ENCODE measurements around the gene GPR25. TPM values are rescaled to one million over a fixed set of nuclear protein-coding genes. Genes with fewer than 3 reads are reported as not detected.

Gene GPR25
- total and polyA plus RNA-seq, 2 of the 4 experiments (the other 2 are of a cell fraction) = not detected

GRCh38 chr1:200903793-200904192 lies 31.0 kb downstream of the GPR25 start:
- no peak overlapping the region for H3K18ac ChIP-seq (ENCODE audit: low read depth, low read length)
- no peak overlapping the region for H2BK120ac ChIP-seq (ENCODE audit: low read depth, low read length)
- H3K9ac ChIP-seq (ENCODE audit: low read depth, low read length) = no peak overlapping the region
- BruUV-seq (replicated peaks) = no TSS peak
- no peaks in the 10 kb centered on the region for H4K20me1 ChIP-seq (ENCODE audit: insufficient read depth, low read length)
- WGBS, 2 experiments (ENCODE audit: extremely low coverage in 2 of 2, insufficient read length in 1 of 2) = no CpG with 5 or more reads among the region's 5 CpGs
- peaks cover 26% of the 10 kb centered on the region for H3K27me3 ChIP-seq (ENCODE audit: control insufficient read depth, insufficient read depth, low read length)
- no peak overlapping the region for H2AK9ac ChIP-seq (replicated peaks; ENCODE audit: low read depth, low read length, poor library complexity)
- H4K8ac ChIP-seq (ENCODE audit: low read depth in 2 of 2, low read length in 2 of 2) = no peak overlapping the region
- no peak overlapping the region for H3K4me3 ChIP-seq (ENCODE audit: insufficient read depth, low read depth, low read length)
- intact Hi-C loops (cut with micrococcal nuclease) (no loop called here), in situ Hi-C loops (cut with MboI; ENCODE audit: low sequenced_read_pairs) (no loop called here), dilution Hi-C loops (cut with HindIII; ENCODE audit: low sequenced_read_pairs, unreplicated experiment) (no loop called here)
- CTCF ChIA-PET = interaction anchor here (0.6 kb wide), 1 partner anchor 18 kb away, joined by 6 read pairs; no protein-coding TSS in a partner anchor
- H3K23ac ChIP-seq (ENCODE audit: low read depth, low read length) = no peak overlapping the region
- no peak overlapping the region for H3K56ac ChIP-seq (ENCODE audit: extremely low read depth, insufficient read depth, low read length)
- TF ChIP-seq, protein P1, sequence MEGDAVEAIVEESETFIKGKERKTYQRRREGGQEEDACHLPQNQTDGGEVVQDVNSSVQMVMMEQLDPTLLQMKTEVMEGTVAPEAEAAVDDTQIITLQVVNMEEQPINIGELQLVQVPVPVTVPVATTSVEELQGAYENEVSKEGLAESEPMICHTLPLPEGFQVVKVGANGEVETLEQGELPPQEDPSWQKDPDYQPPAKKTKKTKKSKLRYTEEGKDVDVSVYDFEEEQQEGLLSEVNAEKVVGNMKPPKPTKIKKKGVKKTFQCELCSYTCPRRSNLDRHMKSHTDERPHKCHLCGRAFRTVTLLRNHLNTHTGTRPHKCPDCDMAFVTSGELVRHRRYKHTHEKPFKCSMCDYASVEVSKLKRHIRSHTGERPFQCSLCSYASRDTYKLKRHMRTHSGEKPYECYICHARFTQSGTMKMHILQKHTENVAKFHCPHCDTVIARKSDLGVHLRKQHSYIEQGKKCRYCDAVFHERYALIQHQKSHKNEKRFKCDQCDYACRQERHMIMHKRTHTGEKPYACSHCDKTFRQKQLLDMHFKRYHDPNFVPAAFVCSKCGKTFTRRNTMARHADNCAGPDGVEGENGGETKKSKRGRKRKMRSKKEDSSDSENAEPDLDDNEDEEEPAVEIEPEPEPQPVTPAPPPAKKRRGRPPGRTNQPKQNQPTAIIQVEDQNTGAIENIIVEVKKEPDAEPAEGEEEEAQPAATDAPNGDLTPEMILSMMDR (conservative IDR thresholded peaks at IDR 0.05; ENCODE audit: low read depth, low read length) = no peak
- TF ChIP-seq MAFK (IDR thresholded peaks at IDR 0.05; ENCODE audit: low read depth, low read length) (no peak), POLR2A (IDR thresholded peaks at IDR 0.05; ENCODE audit: low read depth, low read length) (no peak), ELK1 (IDR thresholded peaks at IDR 0.05; ENCODE audit: borderline replicate concordance, low read depth, low read length) (no peak), BHLHE40 (IDR thresholded peaks at IDR 0.05; ENCODE audit: low read depth, low read length) (no peak), RFX5 (IDR thresholded peaks at IDR 0.05; ENCODE audit: low read depth, low read length) (no peak), CEBPB (IDR thresholded peaks at IDR 0.05; ENCODE audit: low read depth, low read length) (no peak), USF2 (IDR thresholded peaks at IDR 0.05; ENCODE audit: low read depth, low read length) (no peak), SMC3 (IDR thresholded peaks at IDR 0.05; ENCODE audit: low read depth, low read length) (no peak), CHD1 (IDR thresholded peaks at IDR 0.05; ENCODE audit: low read depth, low read length) (no peak), RAD21 (IDR thresholded peaks at IDR 0.05; ENCODE audit: low read length) (no peak), FOS (IDR thresholded peaks at IDR 0.05; ENCODE audit: low read depth, low read length) (no peak), NFE2L2 (IDR thresholded peaks at IDR 0.05; ENCODE audit: low read depth, low read length) (no peak), RCOR1 (IDR thresholded peaks at IDR 0.05; ENCODE audit: insufficient replicate concordance, low read length) (no peak), MAZ (IDR thresholded peaks at IDR 0.05; ENCODE audit: borderline replicate concordance, low read depth, low read length) (no peak)
- H3K27ac ChIP-seq (ENCODE audit: insufficient read depth, low read length) = no peak overlapping the region
- H3K14ac ChIP-seq (replicated peaks; ENCODE audit: low read depth, low read length) = no peak overlapping the region
- no peaks in the 10 kb centered on the region for H3K36me3 ChIP-seq (ENCODE audit: control insufficient read depth, insufficient read depth, low read length)
- no peak overlapping the region for H2BK5ac ChIP-seq (ENCODE audit: low read depth, low read length, poor library complexity, severe bottlenecking)
- no peak overlapping the region for H4K91ac ChIP-seq (ENCODE audit: insufficient read depth, low read depth, low read length)
- no peaks in the 10 kb centered on the region for H3K9me1 ChIP-seq (ENCODE audit: insufficient read depth, low read length)
- H3K79me1 ChIP-seq (ENCODE audit: low read depth in 1 of 2, low read length in 2 of 2) = no peaks in the 10 kb centered on the region
- no peak overlapping the region for H3K4me2 ChIP-seq (ENCODE audit: low read depth, low read length)
- no peaks in the 10 kb centered on the region for H3K9me3 ChIP-seq (ENCODE audit: control insufficient read depth, insufficient read depth, low read length)
- DNase-seq = no peak
- H3K4me1 ChIP-seq (ENCODE audit: control insufficient read depth, insufficient read depth, low read length) = no peaks in the 10 kb centered on the region
- POLR2A ChIA-PET (ENCODE audit: unreplicated experiment) = no interaction called here
- H4K5ac ChIP-seq (ENCODE audit: low read depth, low read length) = no peak overlapping the region
- H3K4ac ChIP-seq (ENCODE audit: low read depth, low read length) = no peak overlapping the region
- no peak overlapping the region for H2BK15ac ChIP-seq (ENCODE audit: low read depth, low read length)
- no peak overlapping the region for H2BK20ac ChIP-seq (ENCODE audit: low read depth, low read length)
- no peak overlapping the region for H2AFZ ChIP-seq (replicated peaks; ENCODE audit: low read length, poor library complexity)
- no peak for ATAC-seq (ENCODE audit: low read depth)
- H2AK5ac ChIP-seq (ENCODE audit: low read depth, low read length) = no peak overlapping the region

All from IMR-90 (cell line).